Kidney capillary endothelial cell (primary cell): ENCODE measurements around the gene FAM13A.
"Not testable (repeated sequence)": the region's sequence is repeated elsewhere in the genome, so short reads cannot be mapped to it uniquely, and the experiment has no call there.

ENCODE experiments used
- DNase-seq: peaks from one replicate; pipeline ENCODE4 v3.0.0-alpha.2; 2018; ENCODE audit warnings: low spot score

The FAM13A gene

GRCh38 chr4:88999392-88999930 is 57.5 kb downstream of the FAM13A start:
- DNase-seq: no peak

- no peak for DNase-seq
Observed at GRCh38 chr4:88998891-88999290, 58.1 kb downstream of the FAM13A start.

- DNase-seq: no peak
Observed at GRCh38 chr4:88998001-88998400, 59.0 kb downstream of the FAM13A start.

GRCh38 chr4:88995874-88996273 is 61.1 kb downstream of the FAM13A start:
- no peak for DNase-seq

GRCh38 chr4:88995257-88995656 is 61.7 kb downstream of the FAM13A start:
- not testable (repeated sequence) for DNase-seq

- no peak for DNase-seq
Observed at GRCh38 chr4:88993246-88993645, 63.7 kb downstream of the FAM13A start.

GRCh38 chr4:88991746-88992145 is 65.2 kb downstream of the FAM13A start:
- DNase-seq: no peak

- DNase-seq: no peak
Observed at GRCh38 chr4:88989990-88990389, 67.0 kb downstream of the FAM13A start.

- no peak for DNase-seq
Observed at GRCh38 chr4:88985088-88985773, 71.8 kb downstream of the FAM13A start.

- no peak for DNase-seq
Observed at GRCh38 chr4:88982757-88983156, 74.2 kb downstream of the FAM13A start.

GRCh38 chr4:88981993-88982392 is 75.0 kb downstream of the FAM13A start:
- no peak for DNase-seq

GRCh38 chr4:88981556-88981955 is 75.4 kb downstream of the FAM13A start:
- no peak for DNase-seq

GRCh38 chr4:88979276-88979675 is 77.7 kb downstream of the FAM13A start:
- DNase-seq: no peak

GRCh38 chr4:88976775-88977035 is 80.3 kb downstream of the FAM13A start:
- no peak for DNase-seq

- DNase-seq: no peak
Observed at GRCh38 chr4:88975958-88976774, 80.8 kb downstream of the FAM13A start.

GRCh38 chr4:88971536-88971935 is 85.4 kb downstream of the FAM13A start:
- DNase-seq: no peak

- DNase-seq: no peak
Observed at GRCh38 chr4:88969746-88970145, 87.2 kb downstream of the FAM13A start.

- DNase-seq: no peak
Observed at GRCh38 chr4:88969271-88969670, 87.7 kb downstream of the FAM13A start.

- no peak for DNase-seq
Observed at GRCh38 chr4:88967883-88968331, 89.1 kb downstream of the FAM13A start.

GRCh38 chr4:88965053-88965452 is 91.9 kb downstream of the FAM13A start:
- DNase-seq: no peak

- peak; percentile 42 for DNase-seq
Observed at GRCh38 chr4:88964450-88964849, 92.5 kb downstream of the FAM13A start.

GRCh38 chr4:88963817-88964216 is 93.2 kb downstream of the FAM13A start:
- DNase-seq: no peak

- no peak for DNase-seq
Observed at GRCh38 chr4:88962396-88962795, 94.6 kb downstream of the FAM13A start.
